ENCODE data around the gene ADGRG3.

DNA sequence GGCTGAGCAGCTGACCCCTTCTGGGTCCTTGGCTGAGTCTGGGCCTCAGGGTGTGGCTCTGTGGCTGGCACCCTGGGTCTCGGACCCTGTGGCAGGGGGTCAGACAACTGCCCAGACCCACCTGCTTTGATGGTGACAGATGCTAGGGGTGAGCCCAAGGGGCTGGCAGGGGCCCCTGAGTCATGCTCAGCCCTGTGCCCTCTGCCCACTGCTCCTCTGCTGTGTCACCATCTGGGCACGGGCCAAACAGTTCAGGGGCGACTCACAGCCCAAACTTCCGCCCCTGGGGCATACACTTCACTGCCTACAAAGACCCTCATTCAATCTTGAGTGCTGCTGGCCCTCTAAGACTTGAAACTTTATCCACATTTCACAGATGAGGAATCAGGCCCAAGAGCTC lies 33.9 kb upstream of the ADGRG3 start:
- TF ChIP-seq, protein P1, sequence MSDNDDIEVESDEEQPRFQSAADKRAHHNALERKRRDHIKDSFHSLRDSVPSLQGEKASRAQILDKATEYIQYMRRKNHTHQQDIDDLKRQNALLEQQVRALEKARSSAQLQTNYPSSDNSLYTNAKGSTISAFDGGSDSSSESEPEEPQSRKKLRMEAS (IDR thresholded peaks at IDR 0.05) = no peak
- TF ChIP-seq POLR2A (IDR thresholded peaks at IDR 0.05; ENCODE audit: control extremely low read depth in 1 of 2, low read depth in 2 of 2, low read length in 2 of 2) (no peak), CEBPB (IDR thresholded peaks at IDR 0.05; ENCODE audit: low read depth, low read length) (no peak), SP4 (IDR thresholded peaks at IDR 0.05; ENCODE audit: low read length) (no peak), GTF2F1 (IDR thresholded peaks at IDR 0.05; ENCODE audit: borderline replicate concordance, low read depth, low read length) (no peak), EZH2 (IDR thresholded peaks at IDR 0.05; ENCODE audit: low read depth, low read length, severe bottlenecking) (no peak)
- TF ChIP-seq, protein P2, sequence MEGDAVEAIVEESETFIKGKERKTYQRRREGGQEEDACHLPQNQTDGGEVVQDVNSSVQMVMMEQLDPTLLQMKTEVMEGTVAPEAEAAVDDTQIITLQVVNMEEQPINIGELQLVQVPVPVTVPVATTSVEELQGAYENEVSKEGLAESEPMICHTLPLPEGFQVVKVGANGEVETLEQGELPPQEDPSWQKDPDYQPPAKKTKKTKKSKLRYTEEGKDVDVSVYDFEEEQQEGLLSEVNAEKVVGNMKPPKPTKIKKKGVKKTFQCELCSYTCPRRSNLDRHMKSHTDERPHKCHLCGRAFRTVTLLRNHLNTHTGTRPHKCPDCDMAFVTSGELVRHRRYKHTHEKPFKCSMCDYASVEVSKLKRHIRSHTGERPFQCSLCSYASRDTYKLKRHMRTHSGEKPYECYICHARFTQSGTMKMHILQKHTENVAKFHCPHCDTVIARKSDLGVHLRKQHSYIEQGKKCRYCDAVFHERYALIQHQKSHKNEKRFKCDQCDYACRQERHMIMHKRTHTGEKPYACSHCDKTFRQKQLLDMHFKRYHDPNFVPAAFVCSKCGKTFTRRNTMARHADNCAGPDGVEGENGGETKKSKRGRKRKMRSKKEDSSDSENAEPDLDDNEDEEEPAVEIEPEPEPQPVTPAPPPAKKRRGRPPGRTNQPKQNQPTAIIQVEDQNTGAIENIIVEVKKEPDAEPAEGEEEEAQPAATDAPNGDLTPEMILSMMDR (IDR thresholded peaks at IDR 0.05; ENCODE audit: control extremely low read depth in 1 of 3, insufficient read depth in 1 of 3, low read depth in 1 of 3, low read length in 3 of 3) = no peak
